NOMO-1 treated with dmso at 0.1 percent for 144 hours (cell line): ENCODE measurements around the gene TXNDC16.
"Not testable (repeated sequence)": the region's sequence is repeated elsewhere in the genome, so short reads cannot be mapped to it uniquely, and the experiment has no call there.

Experiments used
- DNase-seq: peaks from one replicate; lab custom pipeline; 2025; ENCODE audit not compliant: unreplicated experiment; lab: John Stamatoyannopoulos, UW

TXNDC16 gene

GRCh38 chr14:52552063-52552988 is at the start of gene TXNDC16, which contains the start of gene GPR137C:
Gene TXNDC16, minus strand, starts transcription at chr14:52552505. Its CDS starts 8,948 bp downstream, at chr14:52543557.
Gene GPR137C, plus strand, starts transcription at chr14:52552836. Its CDS starts 312 bp downstream, at chr14:52553148.
- DNase-seq, result peak; percentile 99

- no peak for DNase-seq
Measured at GRCh38 chr14:52599974-52600373, 47.7 kb upstream of the TXNDC16 start.

GRCh38 chr14:52598568-52598967 is 46.3 kb upstream of the TXNDC16 start:
- no peak for DNase-seq

- DNase-seq, result no peak
Measured at GRCh38 chr14:52596861-52597260, 44.6 kb upstream of the TXNDC16 start.

- DNase-seq, result no peak
Measured at GRCh38 chr14:52596320-52596719, 44.0 kb upstream of the TXNDC16 start.

- DNase-seq, result no peak
Measured at GRCh38 chr14:52590318-52590717, 38.0 kb upstream of the TXNDC16 start.

GRCh38 chr14:52589646-52590045 is 37.3 kb upstream of the TXNDC16 start:
- DNase-seq, result no peak

- DNase-seq, result no peak
Measured at GRCh38 chr14:52583544-52583943, 31.2 kb upstream of the TXNDC16 start.

GRCh38 chr14:52575858-52576257 is 23.6 kb upstream of the TXNDC16 start:
- no peak for DNase-seq

- DNase-seq, result not testable (repeated sequence)
Measured at GRCh38 chr14:52568454-52568853, 16.1 kb upstream of the TXNDC16 start.

GRCh38 chr14:52563120-52563519 is 10.8 kb upstream of the TXNDC16 start:
- no peak for DNase-seq

- no peak for DNase-seq
Measured at GRCh38 chr14:52558688-52559087, 6.4 kb upstream of the TXNDC16 start.

- peak; percentile 31 for DNase-seq
Measured at GRCh38 chr14:52553671-52554575, 1.6 kb upstream of the TXNDC16 start.

- DNase-seq, result no peak
Measured at GRCh38 chr14:52553002-52553670, 831 bp upstream of the TXNDC16 start.

- no peak for DNase-seq
Measured at GRCh38 chr14:52551696-52552062, 626 bp downstream of the TXNDC16 start.

- no peak for DNase-seq
Measured at GRCh38 chr14:52551205-52551604, 1.1 kb downstream of the TXNDC16 start.

- DNase-seq, result no peak
Measured at GRCh38 chr14:52550661-52551060, 1.6 kb downstream of the TXNDC16 start.

- DNase-seq, result no peak
Measured at GRCh38 chr14:52547526-52547925, 4.8 kb downstream of the TXNDC16 start.

- DNase-seq, result no peak
Measured at GRCh38 chr14:52547027-52547426, 5.3 kb downstream of the TXNDC16 start.

GRCh38 chr14:52546318-52546670 is 6.0 kb downstream of the TXNDC16 start:
- no peak for DNase-seq
